ENCODE results near the gene HIF3A.

HIF3A gene

GRCh38 chr19:46330319-46330918, 33.6 kb downstream of the HIF3A start:
- no peak overlapping the region for H3K4me3 ChIP-seq (ENCODE audit: low read depth, low read length)
- TF ChIP-seq CTCF (IDR thresholded peaks at IDR 0.05; ENCODE audit: borderline replicate concordance, insufficient read depth, low read depth, low read length), result no peak

GRCh38 chr19:46337487-46337886, 40.6 kb downstream of the HIF3A start:
- no peak overlapping the region for H3K4me3 ChIP-seq (ENCODE audit: low read depth, low read length)
- TF ChIP-seq CTCF (IDR thresholded peaks at IDR 0.05; ENCODE audit: borderline replicate concordance, insufficient read depth, low read depth, low read length), result no peak

- TF ChIP-seq CTCF (IDR thresholded peaks at IDR 0.05; ENCODE audit: borderline replicate concordance, insufficient read depth, low read depth, low read length), result no peak
- H3K4me3 ChIP-seq (ENCODE audit: low read depth, low read length), result no peak overlapping the region
These were observed 42.6 kb downstream of the HIF3A start for GRCh38 chr19:46339446-46339845.

GRCh38 chr19:46340051-46340659, 43.3 kb downstream of the HIF3A start:
- no peak for TF ChIP-seq CTCF (IDR thresholded peaks at IDR 0.05; ENCODE audit: borderline replicate concordance, insufficient read depth, low read depth, low read length)
- H3K4me3 ChIP-seq (ENCODE audit: low read depth, low read length), result no peak overlapping the region

- TF ChIP-seq CTCF (IDR thresholded peaks at IDR 0.05; ENCODE audit: borderline replicate concordance, insufficient read depth, low read depth, low read length), result no peak
- no peak overlapping the region for H3K4me3 ChIP-seq (ENCODE audit: low read depth, low read length)
These were observed 45.1 kb downstream of the HIF3A start for GRCh38 chr19:46341937-46342336.

- H3K4me3 ChIP-seq (ENCODE audit: low read depth, low read length), result no peak overlapping the region
- TF ChIP-seq CTCF (IDR thresholded peaks at IDR 0.05; ENCODE audit: borderline replicate concordance, insufficient read depth, low read depth, low read length), result no peak
These were observed 47.5 kb downstream of the HIF3A start for GRCh38 chr19:46344363-46344762.

- H3K4me3 ChIP-seq (ENCODE audit: low read depth, low read length), result no peak overlapping the region
- TF ChIP-seq CTCF (IDR thresholded peaks at IDR 0.05; ENCODE audit: borderline replicate concordance, insufficient read depth, low read depth, low read length), result no peak
These were observed 48.3 kb downstream of the HIF3A start for GRCh38 chr19:46345157-46345556.

All from GM12875 (cell line).